ENCODE data around the gene CCDC102A.

- TF ChIP-seq CTCF (conservative IDR thresholded peaks at IDR 0.05 in 1 of 2, IDR thresholded peaks at IDR 0.05 in 1 of 2; ENCODE audit: extremely low read depth in 1 of 2, insufficient read depth in 1 of 2, low read depth in 1 of 2, low read length in 2 of 2) (no peak), EZH2 (IDR thresholded peaks at IDR 0.05; ENCODE audit: borderline replicate concordance, low read length) (no peak)
Measured at GRCh38 chr16:57530104-57530521, 6.3 kb downstream of the CCDC102A start.

Data from mammary epithelial cell (primary cell).